Activated T-helper 1 cell treated with Interleukin-2 at 50 U/mL for 16 hours (primary cell): Measurements from ENCODE around the gene AADACL4.

Source experiments
- DNase-seq: peaks from one replicate; pipeline ENCODE4 v3.0.0-alpha.2; 2020; ENCODE audit warnings: low read depth

Gene AADACL4

GRCh38 chr1:12643785-12644184, at the start of gene AADACL4:
Gene AADACL4 (plus strand): TSS chr1:12644085. CDS start chr1:12644547, 462 bp downstream.
- no peak for DNase-seq

GRCh38 chr1:12594490-12594889, 49.4 kb upstream of the AADACL4 start:
- no peak for DNase-seq

GRCh38 chr1:12594966-12595756, 48.7 kb upstream of the AADACL4 start:
- no peak for DNase-seq

- no peak for DNase-seq
Measured at GRCh38 chr1:12595757-12596006, 48.2 kb upstream of the AADACL4 start.

GRCh38 chr1:12596007-12596821, 47.7 kb upstream of the AADACL4 start:
- DNase-seq, result no peak

- DNase-seq, result no peak
Measured at GRCh38 chr1:12597792-12598191, 46.1 kb upstream of the AADACL4 start.

- no peak for DNase-seq
Measured at GRCh38 chr1:12598974-12599373, 44.9 kb upstream of the AADACL4 start.

- DNase-seq, result no peak
Measured at GRCh38 chr1:12599657-12600056, 44.2 kb upstream of the AADACL4 start.

- DNase-seq, result no peak
Measured at GRCh38 chr1:12600335-12600734, 43.5 kb upstream of the AADACL4 start.

GRCh38 chr1:12600880-12601633, 42.8 kb upstream of the AADACL4 start:
- DNase-seq, result no peak

GRCh38 chr1:12601700-12602658, 41.9 kb upstream of the AADACL4 start:
- DNase-seq, result no peak

- no peak for DNase-seq
Measured at GRCh38 chr1:12602659-12603024, 41.2 kb upstream of the AADACL4 start.

- DNase-seq, result no peak
Measured at GRCh38 chr1:12603224-12603623, 40.7 kb upstream of the AADACL4 start.

- DNase-seq, result peak; percentile 44
Measured at GRCh38 chr1:12604114-12604874, 39.6 kb upstream of the AADACL4 start.

GRCh38 chr1:12604986-12605385, 38.9 kb upstream of the AADACL4 start:
- DNase-seq, result no peak

GRCh38 chr1:12607263-12607662, 36.6 kb upstream of the AADACL4 start:
- no peak for DNase-seq

GRCh38 chr1:12608311-12608957, 35.5 kb upstream of the AADACL4 start:
- no peak for DNase-seq

- no peak for DNase-seq
Measured at GRCh38 chr1:12609469-12610003, 34.3 kb upstream of the AADACL4 start.

- no peak for DNase-seq
Measured at GRCh38 chr1:12610305-12610935, 33.5 kb upstream of the AADACL4 start.

GRCh38 chr1:12610941-12611340, 32.9 kb upstream of the AADACL4 start:
- no peak for DNase-seq
